ENCODE results near the gene XYLT1. TPM values are rescaled to one million over a fixed set of nuclear protein-coding genes. Genes with fewer than 3 reads are reported as not detected.
A peak's percentile ranks its signal among the peaks of the same experiment; 100 is the strongest.

The XYLT1 gene
- total RNA-seq, 1 experiment from 2014 or later, result 7.3 TPM

DNA sequence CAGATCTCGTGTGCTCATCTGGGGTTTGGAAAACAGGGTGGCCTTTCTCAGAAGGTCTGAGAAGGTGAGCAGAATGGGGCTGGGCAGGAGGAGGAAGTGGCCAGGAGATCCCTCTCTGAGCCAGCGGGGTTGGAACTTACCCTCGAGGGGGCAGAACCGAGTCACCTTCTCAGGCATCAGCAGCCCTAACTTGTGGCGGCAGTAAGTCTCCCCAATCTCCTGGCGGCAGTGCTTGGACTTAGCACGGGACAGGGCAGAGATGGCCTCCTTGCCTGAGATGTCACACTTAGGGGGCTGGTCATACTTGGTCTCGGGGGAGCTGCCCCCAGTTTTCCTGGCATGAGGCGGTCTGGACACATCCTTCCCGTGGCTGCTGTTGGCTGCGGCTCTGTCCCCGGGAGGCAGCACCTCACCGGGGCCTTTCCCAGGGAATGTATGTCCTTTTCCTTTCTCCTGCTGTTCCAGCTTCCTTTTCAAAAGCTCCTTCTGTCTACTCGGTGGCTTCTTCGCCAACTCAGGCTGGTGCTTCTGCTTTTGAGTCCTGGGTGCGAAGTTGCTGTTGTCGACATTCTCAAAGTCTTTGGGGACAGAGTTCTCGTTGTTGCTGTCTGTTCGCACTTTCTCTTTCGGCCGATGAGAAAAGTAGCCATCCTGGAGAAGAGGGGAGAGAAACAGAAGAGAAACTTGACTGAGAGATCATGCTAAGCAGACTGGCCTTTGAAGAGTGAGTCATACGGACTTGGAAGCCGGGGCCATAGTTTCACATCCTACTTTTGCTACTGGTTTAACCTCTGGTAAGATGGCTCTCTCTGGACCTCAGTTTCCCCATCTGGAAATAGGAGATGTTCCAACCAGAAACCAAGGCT is 211.7 kb downstream of the XYLT1 start:
- H3K36me3 ChIP-seq, result no peaks in the 10 kb centered on the region; the same call in 1 of the 2 replicates

DNA sequence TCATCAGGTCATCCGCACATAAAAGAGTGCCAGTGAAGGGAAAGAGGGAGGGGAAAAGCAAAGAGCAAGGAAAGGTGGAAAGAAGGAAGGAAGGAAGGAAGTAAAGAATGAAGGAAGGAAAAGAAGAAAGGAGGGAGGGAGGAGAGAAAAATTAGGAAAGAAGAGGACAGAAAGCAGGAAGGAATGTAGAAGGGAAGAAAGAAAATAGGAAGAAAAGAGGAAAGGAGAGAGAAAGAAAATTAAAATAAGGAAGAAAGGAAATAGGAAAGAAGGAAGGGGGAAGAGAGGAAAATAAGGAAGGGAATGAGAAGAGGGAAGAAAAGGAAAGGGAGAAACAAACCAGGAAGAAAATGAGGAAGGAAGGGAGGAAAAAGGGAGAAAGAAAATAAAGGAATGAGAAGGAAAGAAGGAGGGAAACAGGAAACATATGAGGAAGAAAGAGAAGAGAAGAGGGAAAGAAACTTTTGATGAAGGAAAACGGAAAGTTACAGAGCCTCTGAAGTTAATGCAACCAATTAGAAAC is 212.6 kb downstream of the XYLT1 start:
- Histone ChIP-seq H3K9me3 (no peaks in the 10 kb centered on the region), H3K27me3 (no peaks in the 10 kb centered on the region), H3K4me3 (no peak overlapping the region), H3K36me3 (no peaks in the 10 kb centered on the region; the same call in 1 of the 2 replicates)
- DNase-seq, result no peak

More for the DNA sequence above, 211.7 kb downstream of the XYLT1 start:
- Histone ChIP-seq H3K9me3 (no peaks in the 10 kb centered on the region), H3K27me3 (no peaks in the 10 kb centered on the region), H3K4me3 (no peak overlapping the region)
- no peak for DNase-seq

DNA sequence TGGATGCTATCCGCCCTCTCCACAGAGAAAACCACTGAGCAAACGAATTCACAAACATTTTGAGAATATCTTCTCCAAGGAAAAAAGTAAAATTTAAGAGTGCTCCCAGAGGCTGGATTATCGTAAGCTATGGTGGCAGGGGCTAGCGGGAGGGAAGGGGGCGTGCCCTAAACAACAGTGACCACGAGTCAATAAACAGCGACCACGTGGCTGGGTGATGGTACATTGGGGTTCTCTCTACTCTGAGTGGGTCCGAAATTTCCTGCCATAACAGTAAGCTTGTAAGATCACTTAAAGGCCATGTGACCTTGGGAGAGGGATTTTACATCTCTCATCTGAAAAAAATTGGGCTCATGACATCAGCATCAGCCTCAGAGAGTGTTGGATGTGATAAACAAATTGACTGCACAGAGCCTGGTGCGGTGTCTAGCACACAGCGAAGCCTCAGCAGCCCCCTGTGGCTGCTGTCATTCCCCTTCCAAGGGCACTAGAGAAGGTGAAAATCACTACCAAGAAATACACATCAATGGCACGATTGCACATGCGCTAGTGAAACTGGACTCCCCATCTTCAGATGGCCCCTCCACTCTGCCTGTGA is 213.2 kb downstream of the XYLT1 start:
- H3K4me3 ChIP-seq, result no peak overlapping the region
- no peaks in the 10 kb centered on the region for H3K27me3 ChIP-seq
- DNase-seq, result no peak
- H3K36me3 ChIP-seq, result no peaks in the 10 kb centered on the region; the same call in 1 of the 2 replicates
- no peaks in the 10 kb centered on the region for H3K9me3 ChIP-seq

DNA sequence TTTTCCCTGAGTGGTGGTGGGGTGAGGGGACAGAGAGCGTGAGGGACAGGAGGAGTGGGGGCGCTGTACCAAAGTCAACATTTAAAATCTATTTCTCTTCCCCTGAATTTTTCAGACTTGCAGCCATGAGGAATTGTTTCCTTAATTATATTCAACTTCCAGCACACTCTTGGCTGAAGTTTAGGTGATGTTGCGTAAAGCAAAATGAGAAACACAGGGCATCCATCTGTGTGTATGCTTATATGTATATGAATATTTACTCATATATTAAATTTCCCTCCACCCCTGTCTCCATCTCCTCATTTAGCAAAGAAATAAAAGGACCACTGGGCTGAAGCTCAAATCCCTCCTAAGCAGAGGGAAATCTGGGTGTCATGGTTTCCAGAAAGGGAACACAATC is 218.1 kb downstream of the XYLT1 start:
- H3K27me3 ChIP-seq, result no peaks in the 10 kb centered on the region
- no peak for DNase-seq
- H3K4me3 ChIP-seq, result no peak overlapping the region
- peaks cover 7% of the 10 kb centered on the region; the same call in 1 of the 2 replicates for H3K36me3 ChIP-seq
- H3K9me3 ChIP-seq, result no peaks in the 10 kb centered on the region

DNA sequence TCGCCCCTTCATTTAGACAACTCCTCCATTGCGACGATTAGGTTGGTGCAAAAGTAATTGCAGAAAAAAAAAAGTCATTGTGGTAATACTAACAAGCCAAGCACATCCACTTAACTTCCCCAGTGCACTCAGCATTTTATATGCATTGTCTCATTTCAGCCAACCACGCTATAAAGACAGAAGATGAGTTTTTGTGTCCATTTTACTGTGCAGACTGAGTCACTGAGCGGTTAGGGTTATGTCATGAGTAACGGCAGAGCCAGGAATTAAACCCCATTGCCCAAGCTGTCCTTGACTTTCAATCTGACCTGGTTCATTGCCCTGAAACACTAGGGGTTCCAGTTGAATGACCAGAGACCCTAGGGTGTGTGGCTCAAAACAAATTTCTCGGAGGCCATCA is 218.7 kb downstream of the XYLT1 start:
- DNase-seq, result no peak
- H3K9me3 ChIP-seq, result no peaks in the 10 kb centered on the region
- H3K27me3 ChIP-seq, result no peaks in the 10 kb centered on the region
- H3K36me3 ChIP-seq, result peaks cover 7% of the 10 kb centered on the region; the same call in 1 of the 2 replicates
- no peak overlapping the region for H3K4me3 ChIP-seq

DNA sequence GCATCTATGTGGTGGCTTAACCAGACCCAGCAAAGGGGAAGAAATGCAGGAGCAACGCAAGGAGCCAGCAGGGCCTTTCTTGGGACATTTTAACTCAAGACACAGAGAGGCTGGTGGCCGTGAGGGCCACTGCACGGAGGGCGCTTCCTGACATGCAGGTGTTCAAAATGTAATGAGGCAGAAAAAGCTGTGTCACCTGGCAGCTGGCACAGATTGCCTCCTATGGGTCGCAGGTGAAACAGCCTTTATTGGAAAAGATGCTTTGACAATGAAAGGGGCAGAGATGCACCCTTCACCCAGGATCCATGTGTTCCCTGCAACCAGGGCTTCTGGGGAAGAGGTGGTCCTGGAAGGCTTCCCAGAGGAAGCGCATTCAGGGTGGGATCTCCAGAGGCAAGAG is 219.3 kb downstream of the XYLT1 start:
- H3K4me3 ChIP-seq, result no peak overlapping the region
- peaks cover 7% of the 10 kb centered on the region; the same call in 1 of the 2 replicates for H3K36me3 ChIP-seq
- no peaks in the 10 kb centered on the region for H3K9me3 ChIP-seq
- no peaks in the 10 kb centered on the region for H3K27me3 ChIP-seq
- no peak for DNase-seq

DNA sequence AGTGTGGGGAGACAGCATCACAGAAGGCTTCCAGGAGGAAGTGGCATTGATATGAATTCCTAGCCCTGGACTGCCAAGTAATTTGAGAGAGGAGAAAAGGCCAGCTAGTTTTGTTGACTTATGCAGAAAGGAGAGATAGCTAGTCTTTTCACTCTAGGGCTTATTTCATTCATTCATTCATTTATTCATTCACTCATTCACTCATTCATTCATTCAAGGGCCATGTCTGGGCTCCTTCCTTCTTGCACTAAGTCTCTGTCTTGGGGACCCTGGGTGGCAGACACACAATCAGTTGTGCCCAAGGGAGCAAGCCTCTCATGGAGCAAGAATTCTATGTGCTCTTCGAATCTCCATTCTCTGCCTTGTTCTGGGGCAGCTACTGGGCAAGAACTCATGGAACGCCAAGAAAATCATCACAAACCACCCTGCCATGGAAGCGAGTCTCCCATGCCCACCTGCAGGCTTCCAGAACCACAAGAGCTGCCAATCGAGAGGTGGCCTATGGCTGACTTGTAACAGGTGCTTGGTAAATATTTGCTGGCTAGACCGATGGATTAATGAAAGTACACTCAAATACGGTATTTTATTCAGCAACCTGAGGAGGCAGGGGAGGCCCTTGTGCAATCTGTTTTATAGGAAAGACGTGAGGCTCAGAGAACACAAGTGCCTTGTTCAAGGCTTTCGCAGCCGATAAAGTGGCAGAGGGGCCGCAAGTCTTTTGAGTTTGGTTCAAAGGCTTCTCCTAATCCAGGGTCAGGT is 223.6 kb downstream of the XYLT1 start:
- Histone ChIP-seq H3K9me3 (no peaks in the 10 kb centered on the region), H3K27me3 (no peaks in the 10 kb centered on the region), H3K36me3 (peaks cover 7% of the 10 kb centered on the region), H3K4me3 (no peak overlapping the region)
- DNase-seq, result no peak

DNA sequence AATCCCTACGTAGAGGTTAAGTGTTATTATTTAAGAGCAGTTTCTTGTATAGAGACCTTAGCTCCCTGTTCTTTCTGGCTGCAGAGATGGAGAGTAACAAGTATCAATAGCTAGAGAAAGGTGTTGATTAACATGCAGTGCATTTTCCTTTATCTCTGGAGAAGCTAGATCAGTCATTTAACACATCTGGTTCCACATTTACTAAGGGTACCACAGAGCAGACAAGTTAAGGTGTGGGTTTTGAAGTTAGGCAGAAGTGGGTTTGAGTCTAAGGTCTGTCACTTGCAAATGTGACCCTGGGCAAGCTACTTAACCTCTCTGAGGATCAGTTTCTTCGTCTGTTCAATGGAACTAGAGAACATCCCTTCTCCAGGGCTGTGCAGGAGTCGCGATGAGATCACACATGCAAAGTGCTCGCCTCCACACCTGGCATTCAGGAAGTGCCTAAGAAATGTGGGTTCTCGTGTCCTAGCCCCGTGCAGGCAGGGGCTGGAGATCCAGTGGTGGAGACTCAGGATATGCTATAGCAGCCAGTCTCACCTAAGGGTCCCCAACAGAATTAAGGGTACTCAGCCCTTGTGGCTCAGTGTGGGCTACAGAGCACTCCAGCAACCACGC is 224.4 kb downstream of the XYLT1 start:
- peaks cover 7% of the 10 kb centered on the region for H3K36me3 ChIP-seq
- no peaks in the 10 kb centered on the region for H3K27me3 ChIP-seq

DNA sequence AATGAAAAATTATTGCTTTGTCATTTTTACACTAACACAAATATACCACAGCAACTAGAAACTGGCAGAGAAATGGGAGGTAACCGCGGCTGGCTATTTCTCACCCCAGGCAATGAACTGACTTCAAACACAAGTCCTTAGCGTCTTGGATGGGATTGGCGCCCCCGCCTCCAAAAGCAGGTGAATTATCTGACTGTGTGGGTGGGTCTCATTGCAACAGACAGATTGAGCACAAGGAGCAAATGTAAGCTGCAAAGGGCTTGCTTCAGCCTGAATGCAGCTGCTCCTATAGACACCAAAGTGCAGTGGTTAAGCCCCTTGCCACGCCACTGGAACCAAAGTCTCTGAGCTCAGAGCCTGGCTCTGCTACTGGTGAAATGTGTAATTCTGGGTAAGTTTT is 225.0 kb downstream of the XYLT1 start:
- Histone ChIP-seq H3K27me3 (no peaks in the 10 kb centered on the region), H3K9me3 (no peaks in the 10 kb centered on the region), H3K36me3 (peaks cover 7% of the 10 kb centered on the region), H3K4me3 (no peak overlapping the region)
- no peak for DNase-seq

More for the DNA sequence above, 224.4 kb downstream of the XYLT1 start:
- no peak for DNase-seq
- Histone ChIP-seq H3K9me3 (no peaks in the 10 kb centered on the region), H3K4me3 (no peak overlapping the region)

DNA sequence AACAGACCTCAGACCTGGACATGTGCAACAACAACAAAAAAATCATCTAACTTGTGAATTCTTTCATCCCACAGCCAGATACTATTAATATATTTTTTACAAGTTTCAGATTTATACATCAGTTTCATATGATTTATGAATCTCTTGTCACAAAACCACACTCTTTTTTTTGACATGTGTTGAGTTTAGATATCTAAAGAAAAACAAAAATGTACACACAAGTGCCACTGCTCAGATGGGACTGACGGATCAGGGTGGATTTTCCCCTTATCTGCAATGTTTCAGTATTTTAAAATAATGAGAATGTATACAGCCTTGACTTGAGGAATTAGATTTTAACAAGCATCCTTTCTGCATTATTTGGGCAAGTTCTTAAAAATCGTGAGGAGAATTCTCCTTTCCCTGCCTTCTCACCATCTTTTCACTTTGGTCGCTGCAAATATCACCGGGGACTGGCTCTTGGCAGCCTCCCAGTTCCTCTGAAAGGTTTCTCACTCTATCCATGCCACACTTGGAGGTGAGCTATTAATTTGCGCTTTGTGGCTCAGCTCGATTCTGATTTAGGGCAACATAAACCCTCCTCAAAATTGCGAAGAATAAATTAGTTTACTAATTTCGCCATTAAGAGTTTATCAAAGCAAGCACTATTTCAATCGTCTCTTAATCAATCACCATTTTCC is 225.7 kb downstream of the XYLT1 start:
- Histone ChIP-seq H3K9me3 (no peaks in the 10 kb centered on the region), H3K4me3 (no peak overlapping the region), H3K27me3 (no peaks in the 10 kb centered on the region), H3K36me3 (peaks cover 4% of the 10 kb centered on the region)
- DNase-seq, result no peak

DNA sequence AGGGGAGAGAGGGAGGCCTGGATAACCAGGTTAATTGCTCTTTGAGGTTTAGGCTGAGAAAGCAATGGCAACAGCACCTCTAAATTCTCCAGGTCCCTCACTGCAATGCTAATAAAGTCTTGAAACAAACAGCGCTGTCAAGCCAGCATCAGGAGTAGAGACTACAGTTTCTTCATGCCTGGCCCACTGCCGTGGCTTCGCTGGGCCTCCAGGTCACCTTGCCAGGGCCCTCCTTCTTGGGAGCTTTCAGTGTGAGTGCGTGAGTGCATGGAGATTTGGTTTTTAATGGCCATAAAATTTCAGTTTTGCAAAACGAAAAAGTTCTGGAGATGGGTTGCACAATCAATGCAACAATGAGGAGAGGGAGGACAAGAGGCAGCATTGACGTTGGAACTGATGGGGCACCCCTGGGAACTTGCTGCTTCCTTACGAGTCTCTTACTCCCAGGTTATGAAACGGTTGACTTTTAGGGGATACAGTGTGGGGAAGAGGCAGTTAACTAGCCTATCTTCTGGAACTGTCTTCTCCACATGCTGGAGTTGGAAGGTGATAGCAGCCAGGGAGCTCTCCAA is 229.4 kb downstream of the XYLT1 start:
- H3K9me3 ChIP-seq, result no peaks in the 10 kb centered on the region
- peaks cover 9% of the 10 kb centered on the region for H3K36me3 ChIP-seq
- H3K27me3 ChIP-seq, result no peaks in the 10 kb centered on the region
- H3K4me3 ChIP-seq, result no peak overlapping the region
- no peak for DNase-seq

DNA sequence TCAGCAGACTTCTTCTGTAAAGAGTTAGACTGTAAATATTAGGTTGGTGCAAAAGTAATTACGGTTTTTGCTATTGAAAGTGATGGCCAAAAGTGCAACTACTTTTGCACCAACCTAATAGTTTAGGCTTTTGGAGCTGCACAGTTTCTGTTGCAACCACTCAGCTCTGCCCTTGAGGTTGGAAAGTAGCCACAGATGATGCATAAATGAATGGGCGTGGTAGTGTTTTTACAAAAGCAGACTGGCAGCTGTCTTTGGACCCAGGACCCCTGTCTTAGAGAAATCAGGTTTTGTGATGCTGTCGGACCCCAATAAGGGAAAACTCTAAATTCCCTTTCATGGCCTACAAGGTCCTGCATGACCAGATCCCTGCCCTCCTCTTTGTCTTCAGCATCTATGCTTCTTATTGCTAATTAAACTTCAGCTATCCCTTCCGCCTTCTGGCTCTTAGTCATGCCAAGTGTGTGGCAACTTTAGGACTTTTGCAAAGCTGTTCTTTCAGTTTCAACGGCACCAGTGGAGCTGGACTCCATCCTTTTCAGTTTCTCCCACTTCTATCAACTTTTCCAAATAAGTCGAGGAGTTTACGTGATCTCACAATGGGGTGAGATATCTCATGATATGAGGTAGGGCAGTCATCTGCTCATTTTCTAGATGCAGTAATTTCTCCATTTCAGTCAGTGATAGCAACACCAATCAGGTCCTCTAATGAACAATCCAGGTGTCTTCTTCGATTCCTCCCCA is 232.3 kb downstream of the XYLT1 start:
- peaks cover 9% of the 10 kb centered on the region for H3K36me3 ChIP-seq
- no peaks in the 10 kb centered on the region for H3K9me3 ChIP-seq
- DNase-seq, result peak; percentile 37

DNA sequence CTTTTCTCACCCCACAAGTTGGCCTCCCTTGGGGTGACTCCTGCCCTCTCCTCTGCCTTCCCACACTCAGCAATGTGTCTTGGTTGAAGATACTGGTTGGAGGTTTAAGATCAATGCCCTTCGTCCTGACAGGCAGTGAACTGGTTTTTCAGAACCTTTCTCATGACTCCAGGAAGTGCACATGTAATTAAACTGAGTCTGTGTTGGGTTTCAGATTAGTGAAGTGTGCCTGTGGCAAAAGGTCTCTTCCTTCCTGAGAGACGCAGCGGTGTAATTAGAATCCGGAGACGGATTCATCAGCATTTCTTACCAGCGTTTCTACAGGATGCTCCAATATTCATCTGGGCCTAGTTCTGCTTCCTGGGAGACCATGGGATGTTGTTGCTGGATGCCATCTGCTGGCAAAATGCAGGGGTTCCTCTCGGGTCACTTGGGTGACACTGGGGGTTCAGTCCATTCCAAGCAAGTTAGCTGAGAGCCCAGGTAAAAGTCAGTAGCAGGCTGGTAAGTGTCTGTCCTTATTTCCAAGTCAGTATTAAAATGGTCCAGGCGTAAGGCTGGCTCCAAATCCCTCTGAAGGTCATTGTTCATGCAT is 233.3 kb downstream of the XYLT1 start:
- no peak for DNase-seq
- Histone ChIP-seq H3K9me3 (no peaks in the 10 kb centered on the region), H3K27me3 (no peaks in the 10 kb centered on the region), H3K36me3 (peaks cover 9% of the 10 kb centered on the region), H3K4me3 (no peak overlapping the region)

More for the DNA sequence above, 232.3 kb downstream of the XYLT1 start:
- Histone ChIP-seq H3K27me3 (no peaks in the 10 kb centered on the region), H3K4me3 (no peak overlapping the region)

DNA sequence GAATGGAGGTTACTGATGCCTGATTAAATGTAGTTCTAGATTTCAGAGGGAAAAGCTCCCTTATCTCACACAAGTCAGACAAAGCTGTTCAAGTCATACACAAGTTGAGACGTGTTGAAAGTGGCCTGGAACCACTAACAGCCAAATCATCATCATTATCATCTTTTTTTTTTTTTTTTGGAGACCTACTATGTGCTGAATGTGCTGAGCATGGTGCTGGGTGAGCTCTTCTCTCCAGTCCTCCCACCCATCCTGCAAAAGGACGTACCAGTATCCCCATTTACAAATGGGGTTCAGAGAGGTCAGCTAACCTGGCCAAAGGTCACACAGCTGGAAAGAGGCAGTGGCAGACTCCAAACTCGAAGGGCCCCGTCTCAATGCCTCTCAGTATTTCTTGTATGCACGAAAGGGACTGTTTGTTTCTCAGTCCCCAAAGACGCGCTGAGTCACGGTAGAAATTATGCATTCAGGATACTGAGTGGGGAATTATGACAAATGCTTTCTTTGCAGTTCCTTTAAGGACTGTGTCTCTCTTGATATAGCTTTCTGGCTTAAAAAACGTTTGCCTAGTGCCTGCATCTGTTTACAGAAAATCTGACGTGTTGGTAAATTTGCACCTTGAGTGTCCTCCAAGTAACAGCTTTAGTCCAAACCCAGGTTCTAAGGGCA is 235.5 kb downstream of the XYLT1 start:
- Histone ChIP-seq H3K27me3 (no peaks in the 10 kb centered on the region), H3K4me3 (no peak overlapping the region), H3K36me3 (peaks cover 9% of the 10 kb centered on the region), H3K9me3 (no peaks in the 10 kb centered on the region)
- no peak for DNase-seq

All from MG63 (cell line).